Measurements from ENCODE around the gene ZNF836.
A peak's percentile ranks its signal among the peaks of the same experiment; 100 is the strongest.

Gene ZNF836

DNA sequence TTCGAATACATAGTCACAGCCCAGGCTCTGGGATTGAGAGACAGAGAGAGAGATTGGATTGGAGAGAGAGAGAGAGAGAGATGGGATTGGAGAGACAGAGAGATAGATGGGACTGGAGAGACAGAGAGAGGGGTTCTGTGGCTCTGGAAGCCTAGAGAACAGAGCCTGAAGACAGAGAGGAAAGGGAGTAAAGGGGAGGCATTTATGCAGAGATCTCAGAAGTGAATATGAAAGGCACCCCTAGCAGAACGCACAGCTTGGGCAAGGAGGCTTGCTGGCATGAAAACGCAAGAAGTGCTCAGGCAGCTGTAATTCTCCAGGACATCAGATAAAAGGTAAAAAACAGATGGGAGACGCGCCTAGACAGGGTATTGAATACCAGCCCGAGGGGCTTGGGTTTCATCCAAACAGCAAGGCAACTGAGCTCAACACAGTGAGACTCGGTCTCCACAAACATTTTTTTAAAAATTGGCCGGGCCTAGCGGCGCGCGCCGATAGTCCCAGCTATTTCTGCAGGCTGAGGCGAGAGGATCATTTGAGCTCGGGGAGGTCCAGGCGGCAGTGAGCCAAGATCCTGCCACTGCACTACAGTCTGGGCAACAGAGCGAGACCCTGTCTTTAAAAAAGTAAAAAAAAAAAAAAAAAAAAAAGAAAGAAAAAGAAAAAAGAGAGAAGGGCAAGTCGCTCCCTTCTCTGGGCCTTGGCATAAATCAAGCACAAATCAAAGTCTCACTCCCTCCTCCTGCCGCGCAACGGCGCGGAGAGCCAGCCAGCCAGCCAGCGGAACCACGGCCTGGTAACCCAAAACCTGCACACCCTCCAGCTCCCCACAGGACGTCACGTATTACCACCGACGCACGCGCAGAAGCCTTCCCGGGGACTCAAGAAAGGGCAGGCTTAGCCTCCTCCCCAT is 17.7 kb upstream of the ZNF836 start:
- no peak for DNase-seq (ENCODE audit: low read depth)

DNA sequence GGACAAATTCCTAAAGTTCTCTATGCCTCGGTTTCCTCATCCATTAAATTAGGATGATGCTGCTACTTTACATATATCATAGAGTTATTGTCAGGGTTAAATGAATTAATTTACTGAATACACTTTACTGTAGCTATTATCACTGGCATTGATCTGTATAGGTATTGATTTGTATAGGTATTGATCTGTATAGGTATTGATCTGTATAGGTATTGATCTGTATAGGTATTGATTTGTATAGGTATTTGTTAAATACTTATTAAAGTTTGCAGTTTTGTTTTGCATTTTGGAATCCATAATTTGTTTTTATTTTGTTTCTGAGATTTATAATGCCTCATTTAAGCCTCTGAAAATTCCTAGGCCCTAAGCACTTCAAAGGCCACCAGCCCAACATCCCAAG is 16.0 kb upstream of the ZNF836 start:
- no peak for DNase-seq (ENCODE audit: low read depth)

- no peak for DNase-seq (ENCODE audit: low read depth)
Observed at GRCh38 chr19:52176574-52176973, 5.2 kb upstream of the ZNF836 start.

DNA sequence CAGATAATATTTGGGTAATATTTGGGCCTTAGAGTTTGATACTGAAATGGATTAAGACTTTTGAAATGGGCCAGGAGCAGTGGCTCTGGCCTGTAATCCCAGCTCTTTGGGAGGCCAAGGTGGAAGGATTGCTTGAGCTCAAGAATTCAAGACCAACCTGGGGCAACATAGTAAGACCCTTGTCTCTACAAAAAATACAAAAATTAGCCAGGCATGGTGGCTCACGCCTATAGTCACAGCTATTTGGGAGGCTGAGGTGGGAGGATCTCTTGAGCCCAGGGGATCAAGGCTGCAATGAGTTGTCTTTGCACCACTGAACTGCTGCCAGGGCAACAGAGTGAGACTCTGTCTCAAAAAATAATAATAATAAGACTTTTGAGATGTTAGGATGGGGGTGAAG is 926 bp upstream of the ZNF836 start:
- DNase-seq (ENCODE audit: low read depth): no peak

DNA sequence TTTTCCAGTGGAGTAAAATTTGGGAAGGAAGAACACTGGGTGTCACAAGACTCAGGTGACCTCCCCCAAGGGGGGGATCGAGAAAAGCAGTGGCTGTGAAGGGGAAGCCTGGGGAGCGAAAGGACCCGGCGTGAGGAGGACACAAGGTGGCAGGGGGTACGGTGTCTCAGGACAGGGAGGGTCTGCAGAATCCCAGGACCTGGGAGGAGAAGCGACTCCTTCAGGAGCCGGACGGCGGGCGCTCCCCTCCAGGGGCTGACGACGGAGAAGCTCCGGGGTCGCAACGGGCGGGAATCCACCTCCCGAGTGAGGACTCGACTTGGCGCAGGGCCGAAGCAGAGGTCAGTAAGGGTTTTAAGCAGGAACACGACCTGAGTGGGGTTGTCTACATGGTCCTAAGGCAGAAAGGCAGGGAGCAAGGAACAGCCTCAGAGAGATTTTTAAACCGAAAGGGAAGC is 529 bp downstream of the ZNF836 start:
- DNase-seq (ENCODE audit: low read depth): no peak

DNA sequence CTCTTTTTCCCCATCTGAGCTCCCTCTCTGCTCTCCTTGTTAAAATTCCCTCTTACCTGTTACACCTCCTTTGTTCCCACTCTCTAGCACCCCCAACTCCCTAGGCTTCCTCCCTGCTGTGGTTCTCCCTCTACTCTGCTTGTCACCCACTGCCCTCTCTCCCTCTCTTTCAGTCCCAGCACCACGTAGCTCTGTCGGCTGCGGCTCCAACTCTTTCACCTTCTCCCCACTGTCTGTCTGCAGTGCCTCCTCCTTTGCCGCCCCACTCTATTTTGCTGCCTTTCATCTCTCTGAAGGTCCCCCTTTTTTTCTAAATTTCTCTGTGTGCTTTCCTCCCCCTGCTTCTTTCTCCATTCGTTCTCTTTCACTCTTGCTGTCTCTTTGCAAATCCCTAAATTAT is 1.1 kb downstream of the ZNF836 start:
- no peak for DNase-seq (ENCODE audit: low read depth)

GRCh38 chr19:52155596-52156359 is 15.6 kb downstream of the ZNF836 start:
- no peak for DNase-seq (ENCODE audit: low read depth)

- DNase-seq (ENCODE audit: low read depth): no peak
Observed at GRCh38 chr19:52148256-52148655, 23.2 kb downstream of the ZNF836 start.

DNA sequence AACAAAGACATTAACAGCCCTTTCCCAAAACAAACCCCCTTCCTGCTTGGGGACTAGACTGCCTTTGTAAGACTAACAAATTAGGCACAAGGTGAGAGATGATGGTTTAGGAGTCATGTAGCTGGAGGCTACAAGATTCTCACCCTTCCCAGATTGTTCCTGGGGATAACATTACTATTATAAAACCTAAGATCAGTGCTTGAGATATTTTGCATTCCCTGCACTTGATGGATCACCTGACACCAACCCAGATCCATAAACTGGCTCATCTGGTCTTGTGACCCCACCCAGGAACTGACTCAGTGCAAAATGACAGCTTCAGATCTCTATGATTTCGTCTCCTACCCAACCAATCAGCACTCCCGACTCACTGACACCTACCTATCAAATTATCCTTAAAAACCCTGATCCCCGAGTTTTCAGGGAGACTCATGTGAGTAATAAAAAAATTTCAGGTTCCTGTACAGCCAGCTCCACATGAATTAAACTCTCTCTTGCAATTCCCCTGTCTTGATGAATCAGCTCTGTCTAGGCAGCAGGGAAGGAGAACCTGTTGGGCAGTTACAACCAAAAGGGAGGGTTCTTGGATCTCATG is 29.3 kb downstream of the ZNF836 start:
- no peak for DNase-seq (ENCODE audit: low read depth)

DNA sequence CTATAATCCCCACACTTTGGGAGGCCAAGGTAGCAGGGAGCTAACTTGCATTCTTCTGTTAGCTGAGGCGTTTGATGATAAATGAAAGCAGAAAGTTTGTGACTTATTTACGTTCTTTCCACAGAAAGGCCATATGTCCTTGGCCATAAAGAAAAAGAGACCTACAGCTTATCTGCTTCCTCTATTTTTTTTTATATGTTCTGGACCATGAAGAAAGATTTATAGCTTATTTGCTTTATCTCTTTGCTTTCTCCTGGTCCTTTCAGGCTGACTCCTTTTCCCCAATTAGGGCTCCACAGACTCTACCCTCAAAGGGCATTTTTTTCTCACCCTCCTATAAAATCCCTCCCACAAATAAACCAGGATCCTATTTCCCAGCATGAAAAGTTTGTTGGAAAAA is 30.2 kb downstream of the ZNF836 start:
- no peak for DNase-seq (ENCODE audit: low read depth)

DNA sequence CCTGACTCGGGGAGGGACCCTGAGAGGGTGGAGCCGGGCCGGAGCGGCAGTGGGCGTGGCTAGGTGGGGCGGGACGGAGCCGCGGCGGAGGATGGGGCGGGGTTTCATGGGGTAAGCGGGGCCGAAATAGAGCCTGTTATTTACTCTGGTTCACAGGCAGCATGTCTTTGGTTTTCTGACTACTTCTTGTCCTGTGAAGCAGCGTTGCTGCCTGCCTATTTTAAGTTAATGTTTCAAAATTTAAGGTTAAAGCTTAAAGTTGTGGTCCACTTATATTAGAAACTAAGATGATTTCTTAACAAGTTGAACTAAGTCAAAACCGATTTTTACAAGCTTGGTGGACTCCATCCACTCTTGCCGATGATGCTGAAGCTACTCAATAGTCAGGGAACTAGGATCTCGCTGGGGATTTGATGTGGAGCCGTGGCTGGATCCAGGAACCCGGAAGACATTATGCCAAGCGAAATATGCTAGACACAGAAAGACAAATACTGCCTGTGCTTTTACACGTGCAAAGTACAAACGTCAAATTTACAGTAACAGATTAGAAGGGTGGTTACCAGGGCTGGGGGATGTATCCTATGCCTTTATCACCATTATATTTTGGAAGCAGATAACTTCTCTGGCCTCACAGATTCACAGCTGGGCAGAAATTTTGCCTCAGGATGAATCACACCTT is 31.2 kb downstream of the ZNF836 start:
- DNase-seq (ENCODE audit: low read depth): no peak

GRCh38 chr19:52139252-52140031 is 32.0 kb downstream of the ZNF836 start, which contains the start of gene ZNF616:
ZNF616 (minus strand) TSS chr19:52139938; CDS start chr19:52130512, 9,426 bp downstream.
- DNase-seq (ENCODE audit: low read depth): peak; percentile 92

- DNase-seq (ENCODE audit: low read depth): no peak
Observed at GRCh38 chr19:52138983-52139251, 32.5 kb downstream of the ZNF836 start.

- DNase-seq (ENCODE audit: low read depth): peak; percentile 17
Observed at GRCh38 chr19:52138278-52138982, 33.0 kb downstream of the ZNF836 start.

DNA sequence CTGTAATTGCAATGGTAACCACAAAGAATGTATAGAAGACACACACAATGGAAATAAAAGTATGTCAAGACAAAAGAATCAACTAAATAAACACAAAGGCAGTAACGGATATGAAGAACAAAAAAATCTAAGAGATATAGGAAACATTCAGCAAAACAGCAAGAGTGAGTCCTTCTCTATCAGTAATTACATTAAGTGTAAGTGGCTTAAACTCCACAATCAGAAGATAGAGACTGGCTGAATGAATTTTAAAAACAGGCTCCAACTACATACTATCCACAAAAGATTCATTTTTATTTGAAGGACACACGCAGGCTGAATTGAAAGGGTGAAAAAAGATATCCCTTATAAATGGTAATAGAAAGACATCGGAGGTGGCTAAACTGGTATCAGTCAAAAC is 51.1 kb downstream of the ZNF836 start:
- no peak for DNase-seq (ENCODE audit: low read depth)

GRCh38 chr19:52115526-52116053 is 55.8 kb downstream of the ZNF836 start:
- no peak for DNase-seq (ENCODE audit: low read depth)

DNA sequence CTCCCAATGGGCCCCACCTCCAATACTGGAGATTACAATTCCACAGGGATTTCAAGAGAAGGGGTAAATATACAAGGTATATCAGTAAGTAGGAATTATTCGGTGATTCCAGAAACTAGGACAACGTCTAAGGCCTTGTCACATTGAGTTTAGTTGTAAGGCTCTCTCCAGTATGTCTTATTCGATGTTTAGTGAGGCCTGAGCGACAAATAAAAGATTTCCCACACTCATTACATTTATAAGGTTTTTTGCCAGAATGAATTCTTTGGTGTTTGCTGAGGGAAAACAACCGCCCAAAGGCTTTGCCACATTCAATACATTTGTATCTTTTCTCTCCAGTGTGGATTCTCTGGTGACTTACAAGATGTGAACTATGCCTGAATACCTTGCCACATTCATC is 56.7 kb downstream of the ZNF836 start:
- no peak for DNase-seq (ENCODE audit: low read depth)

GRCh38 chr19:52112624-52113023 is 58.8 kb downstream of the ZNF836 start:
- DNase-seq (ENCODE audit: low read depth): no peak

GRCh38 chr19:52110780-52111179 is 60.6 kb downstream of the ZNF836 start:
- DNase-seq (ENCODE audit: low read depth): no peak
